ENCODE measurements around the gene ATG14. TPM values are rescaled to one million over a fixed set of nuclear protein-coding genes. Genes with fewer than 3 reads are reported as not detected.

Gene ATG14, protein sequence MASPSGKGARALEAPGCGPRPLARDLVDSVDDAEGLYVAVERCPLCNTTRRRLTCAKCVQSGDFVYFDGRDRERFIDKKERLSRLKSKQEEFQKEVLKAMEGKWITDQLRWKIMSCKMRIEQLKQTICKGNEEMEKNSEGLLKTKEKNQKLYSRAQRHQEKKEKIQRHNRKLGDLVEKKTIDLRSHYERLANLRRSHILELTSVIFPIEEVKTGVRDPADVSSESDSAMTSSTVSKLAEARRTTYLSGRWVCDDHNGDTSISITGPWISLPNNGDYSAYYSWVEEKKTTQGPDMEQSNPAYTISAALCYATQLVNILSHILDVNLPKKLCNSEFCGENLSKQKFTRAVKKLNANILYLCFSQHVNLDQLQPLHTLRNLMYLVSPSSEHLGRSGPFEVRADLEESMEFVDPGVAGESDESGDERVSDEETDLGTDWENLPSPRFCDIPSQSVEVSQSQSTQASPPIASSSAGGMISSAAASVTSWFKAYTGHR
- 14.1 and 16.3 TPM in 2 replicates for total RNA-seq

DNA sequence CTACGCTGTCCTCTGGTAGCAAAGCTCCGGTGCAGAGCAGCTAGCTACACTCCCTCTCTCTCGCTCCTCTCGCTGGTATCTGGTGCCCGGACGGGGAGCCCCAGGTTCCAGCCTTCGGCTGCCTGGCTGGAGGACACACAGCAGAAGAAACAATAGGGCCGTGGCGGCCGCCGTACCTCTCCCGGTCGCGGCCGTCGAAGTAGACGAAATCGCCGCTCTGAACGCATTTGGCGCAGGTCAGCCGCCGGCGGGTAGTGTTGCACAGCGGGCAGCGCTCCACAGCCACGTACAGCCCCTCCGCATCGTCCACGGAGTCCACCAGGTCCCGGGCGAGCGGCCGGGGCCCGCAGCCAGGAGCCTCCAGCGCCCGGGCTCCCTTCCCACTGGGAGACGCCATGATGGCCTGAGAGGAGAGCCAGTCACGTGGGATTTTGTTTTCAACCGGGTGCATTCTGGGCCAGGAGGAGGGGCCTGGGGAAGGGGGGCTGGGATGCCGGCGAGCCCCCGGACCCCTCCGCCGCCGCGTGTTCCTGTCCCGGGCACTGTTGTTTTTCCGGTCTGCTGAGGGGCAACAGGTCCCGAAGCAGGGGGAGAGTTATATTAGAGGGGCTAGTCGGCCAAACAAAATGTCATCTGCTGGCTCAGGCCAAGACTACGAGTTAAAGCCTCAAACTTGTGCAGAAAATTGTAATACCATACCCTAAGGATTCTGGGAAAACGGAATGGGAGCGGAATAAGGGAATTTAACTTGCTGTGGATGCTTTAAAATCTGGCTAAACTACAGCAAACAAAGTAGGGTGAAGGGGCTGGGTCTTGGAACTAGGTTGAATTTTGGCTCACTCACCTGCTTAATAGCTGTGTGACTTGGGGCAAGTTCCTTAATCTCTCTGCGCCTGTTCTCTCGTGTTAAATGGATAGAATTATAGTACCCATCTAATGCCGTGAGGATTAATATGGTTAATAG lies at the start of gene ATG14:
Gene ATG14, minus strand, starts transcription at position 405 of the 964 bp plus-strand sequence. Its CDS starts 8 bp downstream, at position 397.

DNA sequence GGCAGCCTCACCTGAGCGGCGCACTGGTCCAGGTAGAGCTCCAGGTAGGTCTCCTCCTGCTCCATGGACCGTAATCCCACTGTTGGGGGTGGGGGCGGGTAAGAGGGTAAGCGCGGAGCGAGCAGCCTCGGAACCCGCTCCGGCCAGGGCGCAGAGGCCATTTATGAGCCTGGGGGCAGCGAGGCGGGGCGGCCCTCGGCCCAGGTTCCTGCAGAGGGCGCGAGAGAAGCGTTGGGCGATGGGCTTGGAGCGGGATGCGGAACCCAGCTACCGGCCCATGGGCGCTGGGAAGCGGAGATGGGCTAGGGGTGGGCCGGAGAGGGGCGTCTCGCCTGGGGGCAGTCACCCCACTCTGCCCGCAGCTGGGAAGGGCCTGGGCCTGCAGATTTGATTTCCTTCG lies 28.8 kb upstream of the ATG14 start, which contains the start of gene TBPL2:
Gene TBPL2, minus strand, starts transcription at position 232 of the 400 bp plus-strand sequence. Its CDS starts 167 bp downstream, at position 65.

Other genes starting within 250 kb of the ATG14 start
- 5.1 and 7.6 TPM in 2 replicates for gene DLGAP5, start 220.2 kb downstream of the ATG14 start, total RNA-seq
- gene FBXO34, start 140.4 kb downstream of the ATG14 start, total RNA-seq: 23.4 and 26.5 TPM in 2 replicates
- gene TBPL2, start 28.8 kb upstream of the ATG14 start, total RNA-seq: not detected in 2 replicates
- 184 and 207 TPM in 2 replicates for gene KTN1, start 168.4 kb upstream of the ATG14 start, total RNA-seq

All from dermis lymphatic vessel endothelial cell (primary cell).